ENCODE measurements around the gene PPP2R2D.
A peak's percentile ranks its signal among the peaks of the same experiment; 100 is the strongest.
"Not testable (repeated sequence)": the region's sequence is repeated elsewhere in the genome, so short reads cannot be mapped to it uniquely, and the experiment has no call there.

PPP2R2D gene

GRCh38 chr10:131868436-131868835 lies 32.4 kb upstream of the PPP2R2D start:
- DNase-seq (ENCODE audit: low read depth) = no peak

DNA sequence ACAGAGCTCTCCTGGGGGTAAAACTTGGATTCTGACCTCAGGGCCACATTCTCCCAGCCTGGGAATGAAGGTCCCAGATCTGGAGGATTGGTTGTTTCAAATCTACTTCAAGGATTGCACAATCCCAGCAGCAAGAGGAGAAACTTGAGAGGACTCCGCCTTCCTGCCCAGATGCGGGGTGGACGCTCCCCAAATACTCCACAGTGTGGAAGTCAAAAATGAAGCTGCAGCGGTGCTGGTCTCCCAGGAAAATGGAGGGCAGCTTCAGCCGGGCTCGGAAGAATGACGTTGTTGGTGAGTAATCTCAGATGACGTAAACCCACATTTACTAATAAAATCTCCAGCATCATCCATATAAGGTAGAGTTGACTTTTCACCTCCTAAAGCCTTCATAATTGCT lies 31.5 kb upstream of the PPP2R2D start:
- DNase-seq (ENCODE audit: low read depth) = no peak

DNA sequence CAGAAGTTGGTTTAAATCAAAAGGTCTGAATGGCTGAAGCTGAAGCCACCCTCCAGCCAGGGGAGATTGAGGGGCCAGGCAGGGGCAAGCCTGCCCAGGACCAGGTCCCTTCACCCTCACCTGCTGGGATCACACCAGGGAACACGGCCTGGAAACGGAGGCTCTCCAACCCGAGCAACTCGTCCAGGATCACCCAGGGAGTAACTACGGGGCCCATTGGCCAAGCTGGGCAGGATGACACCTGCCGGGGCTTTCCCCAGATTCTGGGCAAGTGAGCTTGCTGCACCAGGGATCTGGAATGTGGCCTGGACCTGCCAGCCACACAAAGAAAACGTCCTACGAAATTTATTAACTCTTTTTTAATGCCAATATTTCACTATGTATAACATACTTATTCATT lies 30.4 kb upstream of the PPP2R2D start:
- no peak for DNase-seq (ENCODE audit: low read depth)

GRCh38 chr10:131870831-131871672 lies 29.8 kb upstream of the PPP2R2D start:
- DNase-seq (ENCODE audit: low read depth) = no peak

DNA sequence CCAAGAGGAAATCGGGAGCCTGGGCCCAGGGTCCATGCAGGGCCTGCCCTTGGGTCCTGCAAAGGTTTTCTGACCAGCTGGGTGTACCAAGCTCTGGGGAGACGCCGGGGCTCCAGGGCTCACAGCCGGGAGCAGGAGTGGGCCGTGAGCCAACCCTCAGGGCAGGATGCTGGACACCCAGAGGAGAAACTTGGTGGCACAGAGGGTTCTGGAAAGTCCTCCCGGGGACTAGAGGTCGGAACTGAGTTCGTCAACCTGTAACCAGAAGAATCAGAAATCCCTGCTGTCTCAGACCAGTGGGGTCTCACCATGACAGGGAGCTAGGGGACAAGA lies 29.2 kb upstream of the PPP2R2D start:
- no peak for DNase-seq (ENCODE audit: low read depth)

DNA sequence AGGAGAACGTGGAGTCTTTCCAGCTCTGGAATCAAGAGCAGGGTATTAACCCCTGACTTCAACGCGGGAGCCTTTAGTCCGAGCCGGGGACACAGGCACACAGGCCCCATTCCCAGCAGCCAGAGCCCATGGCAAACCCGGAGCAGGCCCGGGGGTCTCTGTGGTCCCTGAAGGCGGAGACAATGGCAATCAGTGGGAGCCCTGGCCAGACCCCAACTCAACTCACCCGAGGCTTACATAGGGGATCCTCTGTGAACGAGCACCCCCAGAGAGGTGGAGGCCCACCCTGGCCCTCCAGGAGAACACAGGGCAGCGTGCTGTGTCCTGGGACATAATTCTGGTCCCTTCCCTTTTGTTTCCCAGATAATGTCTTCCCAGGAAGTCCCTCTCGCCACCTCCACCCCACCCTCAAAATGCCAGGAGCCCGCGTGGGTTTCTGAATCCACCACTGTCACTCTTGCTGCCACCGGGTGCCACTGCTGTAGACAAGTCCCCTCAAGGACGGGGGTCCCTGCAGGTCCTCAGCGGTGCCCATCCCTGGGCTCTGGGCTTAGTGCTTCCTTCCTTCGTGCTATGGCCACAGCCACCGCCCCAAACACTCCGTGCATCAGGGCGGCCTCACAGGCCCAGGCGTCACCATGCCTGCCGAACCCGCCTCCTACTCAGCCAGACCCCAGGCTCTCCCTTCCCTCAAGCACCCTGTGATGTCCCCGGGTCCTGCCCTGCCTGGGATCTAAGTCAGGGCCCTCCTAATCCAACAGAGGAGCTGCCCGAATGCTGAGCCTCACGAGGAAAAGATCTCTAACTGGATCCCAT lies 28.6 kb upstream of the PPP2R2D start:
- DNase-seq (ENCODE audit: low read depth) = no peak

DNA sequence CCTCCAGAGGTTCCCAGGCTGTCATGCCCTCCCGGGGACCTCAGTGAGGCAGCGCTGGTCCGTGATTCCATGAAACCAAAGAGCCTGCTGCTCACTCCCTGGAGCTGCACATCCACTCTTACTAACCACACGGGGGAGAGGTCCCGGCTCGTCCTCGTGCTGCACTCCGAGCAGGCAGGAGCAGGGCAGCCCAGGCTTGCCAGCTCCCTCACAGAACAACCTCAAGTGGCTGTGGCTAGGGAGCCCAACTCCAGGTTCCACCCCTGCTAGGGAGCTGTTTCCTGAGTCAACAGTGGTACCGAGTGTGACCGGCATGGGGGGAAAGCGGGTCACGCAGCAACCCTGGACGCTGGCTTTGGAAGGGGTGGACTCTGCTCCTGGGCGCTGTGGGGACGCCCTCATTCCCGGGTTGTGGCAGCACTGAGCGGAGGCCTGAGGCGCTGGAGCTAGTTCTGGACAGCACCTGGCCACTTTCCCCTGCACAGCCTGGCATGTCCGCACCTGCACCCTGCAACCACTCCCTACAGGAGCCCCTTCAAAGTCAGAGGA lies 27.9 kb upstream of the PPP2R2D start:
- DNase-seq (ENCODE audit: low read depth) = no peak

DNA sequence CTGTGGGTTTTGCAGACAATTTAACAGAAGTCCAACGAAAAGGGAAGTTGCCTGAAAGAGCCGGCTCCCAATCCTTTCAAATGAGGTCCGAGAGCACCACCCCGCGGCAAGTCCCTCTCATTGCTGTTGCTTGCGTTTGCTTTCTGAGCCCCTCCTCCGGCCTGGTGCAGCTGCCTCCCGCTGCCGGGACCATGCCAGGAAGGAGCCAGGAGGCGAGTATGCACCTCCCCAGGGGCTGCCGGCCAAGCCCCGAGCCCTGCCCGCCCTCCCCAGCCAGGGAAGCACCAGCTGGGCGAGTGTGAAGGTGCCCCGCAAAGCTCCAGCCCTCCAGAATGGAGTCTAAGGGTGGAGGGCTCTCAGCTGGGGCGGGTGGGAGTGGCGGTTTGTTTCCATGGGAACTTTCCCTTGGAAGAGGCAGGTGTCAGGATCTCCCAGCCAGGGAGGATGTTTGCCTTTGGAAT lies 25.8 kb upstream of the PPP2R2D start:
- DNase-seq (ENCODE audit: low read depth) = peak; percentile 70

GRCh38 chr10:131875501-131875900 lies 25.3 kb upstream of the PPP2R2D start:
- no peak for DNase-seq (ENCODE audit: low read depth)

DNA sequence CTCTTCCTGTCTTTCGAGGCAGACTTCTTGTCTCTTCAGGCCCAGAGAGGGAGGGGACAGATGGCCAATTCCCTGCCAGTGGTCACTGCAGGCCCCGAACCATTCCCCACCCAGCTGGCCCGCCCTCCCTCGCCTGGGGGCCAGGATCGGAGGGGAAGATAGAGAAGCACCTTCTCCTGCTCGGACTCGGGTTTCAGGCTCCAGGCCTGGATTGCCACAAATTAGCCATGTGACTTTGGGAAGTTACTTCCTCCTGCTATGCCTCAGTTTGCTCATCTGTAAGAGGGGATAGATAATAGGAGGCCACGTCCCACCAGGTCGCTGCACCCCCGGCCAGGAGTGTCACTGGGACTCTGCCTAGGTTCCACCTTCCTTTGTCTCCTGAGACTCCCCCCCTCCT lies 24.8 kb upstream of the PPP2R2D start:
- no peak for DNase-seq (ENCODE audit: low read depth)

GRCh38 chr10:131876508-131876907 lies 24.3 kb upstream of the PPP2R2D start:
- no peak for DNase-seq (ENCODE audit: low read depth)

DNA sequence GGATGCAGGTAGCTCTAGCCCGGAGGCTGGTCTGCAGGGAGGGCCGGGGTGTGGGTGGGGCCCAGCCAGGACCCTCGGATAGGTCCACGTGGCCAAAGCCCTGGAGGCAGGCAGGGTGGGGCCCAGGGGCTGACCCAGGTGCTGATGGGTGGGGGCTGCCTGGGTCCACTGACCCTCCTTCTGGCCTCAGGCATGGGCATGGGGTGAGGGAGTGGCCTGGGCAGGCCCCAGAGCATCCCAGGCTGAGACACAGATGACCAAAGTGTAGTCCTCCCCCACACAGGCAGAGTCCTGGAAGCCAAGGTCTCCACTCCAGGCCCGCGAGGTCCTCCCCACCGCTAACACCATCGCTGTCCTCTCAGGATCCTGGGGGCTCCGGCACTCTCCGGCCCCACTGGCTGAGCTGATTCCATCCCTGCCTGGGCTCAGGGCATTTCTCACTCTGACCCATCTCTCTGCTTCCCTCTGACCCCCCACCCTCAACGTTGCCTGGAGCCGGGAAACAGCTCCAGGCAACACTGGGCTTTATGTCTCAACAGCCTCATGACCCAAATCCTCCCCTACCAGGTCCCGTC lies 20.7 kb upstream of the PPP2R2D start:
- DNase-seq (ENCODE audit: low read depth) = no peak

DNA sequence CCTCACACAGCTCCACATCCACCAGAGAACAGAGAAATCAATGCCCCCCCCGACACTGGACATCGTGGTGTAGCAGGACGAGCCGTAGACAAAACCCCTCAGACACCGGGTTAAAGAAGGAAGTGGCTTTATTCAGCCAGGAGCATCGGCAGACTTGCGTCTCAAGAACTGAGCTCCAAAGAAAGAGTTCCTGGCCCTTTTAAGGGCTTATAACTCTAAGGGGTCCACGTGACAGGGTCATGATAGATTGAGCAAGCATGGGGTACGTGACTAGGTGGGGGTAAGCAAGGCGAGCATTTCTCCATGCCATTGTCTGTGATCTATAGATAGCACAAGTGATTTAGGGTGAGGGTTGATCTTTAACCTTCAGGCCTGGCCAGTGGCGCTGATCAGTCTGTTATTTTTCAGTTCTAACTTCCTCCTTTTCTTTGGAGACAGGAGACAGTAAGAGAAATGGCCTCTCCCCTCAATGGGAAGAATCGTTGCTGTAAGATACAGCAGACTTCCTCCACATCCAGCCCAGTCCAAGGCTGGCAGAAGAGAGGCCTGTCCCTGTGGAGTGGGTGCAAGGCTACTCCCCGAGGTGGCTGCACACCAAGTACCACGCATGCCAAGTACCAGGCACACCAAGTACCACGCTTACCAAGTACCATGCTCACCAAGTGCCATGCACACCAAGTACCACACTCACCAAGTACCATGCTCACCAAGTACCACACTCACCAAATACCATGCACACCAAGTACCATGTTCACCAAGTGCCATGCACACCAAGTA lies 19.5 kb upstream of the PPP2R2D start:
- no peak for DNase-seq (ENCODE audit: low read depth)

DNA sequence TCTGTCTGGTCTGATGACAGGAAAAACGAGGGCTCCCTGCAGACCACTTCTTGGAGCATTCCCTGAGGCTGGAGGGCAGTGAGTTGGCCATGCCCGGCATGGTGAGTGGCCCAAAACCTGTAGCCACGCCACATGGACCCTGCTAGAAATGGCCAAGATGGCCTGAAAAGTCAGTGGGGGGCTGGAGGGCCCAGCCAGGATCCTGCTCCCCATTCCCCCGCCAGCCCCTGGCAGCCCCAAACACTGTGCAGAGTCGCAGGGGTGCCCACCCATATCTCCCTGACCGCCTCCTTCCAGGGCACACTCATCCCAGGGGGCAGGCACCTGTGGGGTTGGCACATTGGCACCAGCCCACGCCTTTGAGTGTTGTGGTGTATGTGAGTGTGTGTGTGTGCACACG lies 18.7 kb upstream of the PPP2R2D start:
- DNase-seq (ENCODE audit: low read depth) = no peak

DNA sequence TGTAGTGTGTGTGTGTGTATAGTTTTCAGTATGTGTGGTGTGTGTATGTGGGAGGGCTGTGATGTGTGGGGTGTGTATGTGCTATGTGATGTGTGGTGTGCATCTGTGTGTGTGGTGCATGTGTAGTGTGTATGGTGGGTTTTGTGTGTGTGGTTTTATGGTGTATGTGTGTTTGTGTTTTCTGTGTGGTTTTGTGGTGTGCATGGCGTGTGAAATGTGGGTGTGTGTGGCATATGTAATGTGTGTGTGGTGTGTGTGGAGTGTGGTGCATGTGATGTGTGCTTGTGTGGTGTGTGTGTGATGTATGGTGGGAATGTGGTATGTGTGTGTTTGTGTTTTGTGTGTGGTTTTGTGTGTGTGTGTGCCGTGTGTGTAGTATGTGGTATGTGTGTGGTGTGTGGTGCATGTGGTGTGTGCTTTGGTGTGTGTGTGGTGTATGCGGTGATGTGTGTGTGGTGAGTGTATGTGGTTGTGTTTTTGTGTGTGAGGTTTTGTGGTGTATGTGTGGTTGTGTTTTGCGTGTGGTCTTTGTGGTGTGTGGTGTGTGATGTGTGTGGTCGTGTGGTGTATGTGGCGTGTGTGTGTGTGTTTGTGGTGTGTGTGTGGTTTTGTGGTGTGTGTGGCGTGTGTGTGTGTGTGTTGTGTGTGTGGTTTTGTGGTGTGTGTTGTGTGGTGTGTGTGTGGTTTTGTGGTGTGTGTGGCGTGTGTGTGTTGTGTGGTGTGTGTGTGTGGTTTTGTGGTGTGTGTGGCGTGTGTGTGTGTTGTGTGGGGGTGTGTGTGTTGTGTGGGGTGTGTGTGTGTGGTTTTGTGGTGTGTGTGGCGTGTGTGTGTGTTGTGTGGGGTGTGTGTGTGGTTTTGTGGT lies 18.0 kb upstream of the PPP2R2D start:
- DNase-seq (ENCODE audit: low read depth) = no peak

- not testable (repeated sequence) for DNase-seq (ENCODE audit: low read depth)
These were observed 17.0 kb upstream of the PPP2R2D start for GRCh38 chr10:131883621-131884393.

- DNase-seq (ENCODE audit: low read depth) = peak; percentile 40
These were observed 15.2 kb upstream of the PPP2R2D start for GRCh38 chr10:131885391-131886165.

DNA sequence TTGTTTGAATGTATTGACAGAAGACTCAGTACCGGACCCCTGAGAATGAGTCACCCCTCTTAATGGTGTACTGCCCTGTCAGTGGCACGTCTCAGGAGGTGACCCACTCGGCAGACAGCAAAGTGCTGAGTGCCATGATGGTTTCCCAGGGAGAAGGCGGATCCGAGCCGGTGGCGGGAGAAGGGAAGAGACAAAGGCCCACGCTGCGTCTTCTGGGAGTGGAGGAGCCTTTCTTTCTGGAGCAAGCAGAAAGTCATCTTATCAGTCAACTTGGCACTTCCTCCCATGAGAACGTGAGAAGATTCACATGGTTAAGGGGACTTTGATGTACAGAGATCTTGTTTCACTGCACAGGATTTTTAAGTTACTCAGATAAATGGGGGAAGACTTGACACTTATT lies 14.6 kb upstream of the PPP2R2D start:
- DNase-seq (ENCODE audit: low read depth) = no peak

DNA sequence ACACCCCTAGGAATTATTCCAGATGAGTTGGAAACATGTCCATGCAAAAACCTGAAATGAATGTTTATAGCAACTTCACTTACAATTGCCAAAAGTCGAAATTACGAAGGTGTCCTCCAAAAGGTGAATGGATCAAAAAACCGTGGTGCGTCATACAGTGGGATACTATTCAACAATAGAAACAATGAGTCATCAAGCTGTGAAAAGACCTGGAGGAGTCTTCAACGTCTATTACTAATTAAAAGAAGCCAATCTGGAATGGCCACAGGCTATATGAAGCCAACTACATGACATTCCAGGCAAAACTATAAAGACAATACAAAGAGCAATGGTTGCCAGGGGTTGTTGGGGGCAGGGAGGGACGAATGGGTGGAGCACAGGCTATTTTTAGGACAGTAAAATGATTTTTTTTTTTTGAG lies 12.6 kb upstream of the PPP2R2D start:
- no peak for DNase-seq (ENCODE audit: low read depth)
